HG03066 (cell line): ENCODE data around the gene COX8A.
A peak's percentile ranks its signal among the peaks of the same experiment; 100 is the strongest.
"Not testable (repeated sequence)": the region's sequence is repeated elsewhere in the genome, so short reads cannot be mapped to it uniquely, and the experiment has no call there.

Experiments
- ATAC-seq: cut with Tn5 transposase; IDR thresholded peaks from one replicate; pipeline ENCODE4 v1.9.1; 2021; ENCODE audit warnings: low read depth; ENCODE audit not compliant: unreplicated experiment

Gene COX8A, protein sequence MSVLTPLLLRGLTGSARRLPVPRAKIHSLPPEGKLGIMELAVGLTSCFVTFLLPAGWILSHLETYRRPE

DNA sequence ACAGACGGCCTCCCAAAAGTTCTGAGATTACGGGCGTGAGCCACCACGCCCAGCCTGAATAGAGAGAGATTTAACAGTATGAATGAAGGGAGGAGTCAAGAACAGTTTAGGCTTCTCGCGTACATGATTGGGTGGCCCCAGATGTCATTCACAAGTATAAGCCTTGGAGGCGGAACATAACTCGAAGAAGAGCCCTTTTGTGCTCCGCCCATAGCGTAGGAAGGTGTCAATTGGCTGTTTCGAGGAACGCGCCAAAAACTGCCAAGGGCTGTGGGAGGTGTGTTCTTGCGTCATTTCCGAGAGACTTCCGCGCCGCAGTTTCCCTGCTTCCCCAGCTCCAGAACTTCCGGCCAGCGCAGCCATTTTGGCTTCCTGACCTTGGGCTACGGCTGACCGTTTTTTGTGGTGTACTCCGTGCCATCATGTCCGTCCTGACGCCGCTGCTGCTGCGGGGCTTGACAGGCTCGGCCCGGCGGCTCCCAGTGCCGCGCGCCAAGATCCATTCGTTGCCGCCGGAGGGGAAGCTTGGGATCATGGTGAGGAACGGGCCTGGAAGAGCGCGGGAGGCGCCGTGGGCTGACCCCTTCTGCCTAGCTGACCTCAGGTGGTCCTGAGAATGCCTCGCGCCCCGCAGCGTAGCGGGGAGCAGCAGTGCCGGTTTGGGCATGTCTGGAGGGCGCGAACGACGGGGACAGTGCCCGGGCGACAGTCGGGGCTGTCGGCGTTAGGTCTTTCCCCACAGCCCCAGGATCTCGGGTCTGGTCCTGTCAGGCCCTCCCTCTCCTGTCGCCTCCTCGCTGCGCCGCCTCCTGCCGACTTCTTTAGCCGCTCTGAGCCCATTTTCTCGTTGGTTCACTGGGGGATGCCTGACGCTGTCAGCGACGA, at the start of gene COX8A:
Gene COX8A, plus strand, starts transcription at position 362 of the 885 bp plus-strand sequence. Its CDS starts 61 bp downstream, at position 423.
- peak; percentile 98 for ATAC-seq

DNA sequence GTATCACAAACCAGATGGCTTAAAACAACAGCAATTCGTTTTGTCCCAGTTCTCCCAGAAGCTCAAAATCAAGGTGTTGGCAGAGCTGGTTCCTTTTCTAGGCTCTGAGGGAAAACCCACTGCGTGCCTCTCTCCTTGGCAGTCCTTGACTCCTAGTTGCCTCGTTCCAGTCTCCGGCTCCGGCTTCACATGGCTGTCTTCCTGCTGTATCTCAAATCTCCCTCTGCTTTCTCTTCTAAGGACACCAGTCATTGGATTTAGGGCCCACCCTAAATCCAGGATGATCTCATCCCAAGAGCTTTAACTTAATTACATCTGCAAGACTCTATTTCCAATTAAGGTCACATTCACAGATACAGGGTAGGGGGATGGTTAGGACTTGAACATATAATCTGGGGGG, 44.8 kb upstream of the COX8A start:
- ATAC-seq = no peak

DNA sequence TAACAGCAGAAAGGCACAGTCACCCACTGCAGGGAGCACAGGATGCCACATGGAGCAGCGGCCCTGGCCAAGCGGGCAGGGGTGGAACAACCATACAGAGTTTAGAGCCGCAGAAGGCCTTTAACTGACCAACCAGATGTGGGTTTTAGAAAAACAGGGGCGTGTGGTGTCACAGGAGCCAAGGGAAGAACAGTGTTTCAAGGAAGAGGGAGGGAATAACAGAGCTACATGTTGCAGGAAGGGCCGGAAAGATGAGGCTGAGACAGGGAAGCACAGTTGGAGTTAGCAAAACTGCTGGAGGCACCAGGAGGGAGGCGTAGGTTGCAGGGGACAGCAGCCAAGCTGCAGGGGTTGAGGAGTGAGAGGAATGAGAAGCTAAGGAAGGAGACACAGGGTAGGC, 43.4 kb upstream of the COX8A start:
- ATAC-seq = no peak

DNA sequence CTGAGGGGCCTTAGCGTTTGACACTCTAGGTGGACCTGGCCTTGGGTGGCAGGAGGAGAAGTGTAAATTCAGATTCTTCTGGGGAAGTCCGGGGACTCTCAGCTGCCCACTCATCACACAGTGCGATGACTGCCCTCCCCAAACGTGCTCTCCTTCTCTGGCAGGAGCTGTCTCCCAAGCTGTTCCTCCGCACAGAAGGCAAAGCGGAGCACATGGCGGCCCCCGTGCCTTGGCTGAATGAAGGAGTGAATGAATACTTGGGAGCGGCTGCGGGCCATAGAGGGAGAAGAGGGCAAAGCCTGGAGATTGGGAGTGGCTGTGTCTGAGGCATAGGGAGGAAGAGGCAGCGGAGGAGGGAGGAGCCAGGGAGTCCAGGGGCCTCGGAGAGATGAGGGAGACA, 42.5 kb upstream of the COX8A start:
- no peak for ATAC-seq

DNA sequence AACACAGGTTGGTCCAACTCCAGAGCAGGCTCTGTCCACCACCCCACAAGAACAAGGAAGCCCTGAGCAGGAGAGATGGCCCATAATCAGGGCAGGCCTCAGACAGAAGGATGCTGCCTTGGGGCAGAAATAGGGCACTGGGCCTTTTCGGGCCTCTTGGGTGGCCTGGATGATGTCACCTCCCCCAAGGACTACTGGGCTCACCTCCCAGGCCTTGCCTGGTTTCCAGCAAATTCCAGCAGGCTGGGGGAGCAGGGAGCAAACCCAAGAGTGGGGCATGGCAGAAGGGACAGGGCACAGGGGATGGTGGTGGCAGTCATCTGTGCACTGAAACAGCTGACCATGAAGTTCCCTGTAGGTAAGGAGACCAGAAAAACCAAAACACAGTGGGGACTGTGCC, 41.0 kb upstream of the COX8A start:
- ATAC-seq = no peak

DNA sequence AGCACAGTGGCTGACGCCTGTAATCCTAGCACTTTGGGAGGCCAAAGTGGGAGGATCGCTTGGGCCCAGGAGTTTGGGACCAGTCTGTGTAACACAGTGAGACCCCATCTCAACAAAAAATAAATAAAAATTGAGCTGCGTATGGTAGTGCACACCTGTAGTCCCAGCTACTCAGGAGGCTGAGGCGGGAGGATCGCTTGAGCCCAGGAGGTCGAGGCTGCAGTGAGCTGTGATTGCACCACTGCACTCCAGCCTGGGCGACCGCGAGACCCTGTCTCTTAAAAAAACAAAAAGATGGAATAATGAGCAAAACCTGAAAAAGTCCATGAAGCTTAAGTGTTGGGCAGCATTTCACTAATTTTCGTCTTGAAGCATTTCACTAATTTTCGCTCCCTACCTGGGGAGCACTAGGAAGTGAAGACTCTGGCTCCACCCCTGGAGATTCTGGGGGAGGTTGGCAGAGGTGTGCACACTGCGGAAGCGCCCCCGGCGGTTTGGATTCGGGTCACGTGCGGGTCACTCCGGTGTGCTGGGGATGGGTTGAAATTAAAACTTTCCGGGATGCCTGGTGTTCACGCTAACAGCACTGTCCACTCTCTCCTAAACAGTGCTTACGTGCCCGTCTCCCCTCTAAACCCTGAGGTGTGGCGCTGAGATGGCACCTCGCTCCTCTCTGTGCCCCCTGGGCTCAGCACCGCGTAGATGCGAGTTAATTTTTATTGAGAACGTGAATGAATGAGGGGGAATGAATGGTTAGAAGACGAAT, 36.5 kb upstream of the COX8A start:
- ATAC-seq = peak; percentile 8

DNA sequence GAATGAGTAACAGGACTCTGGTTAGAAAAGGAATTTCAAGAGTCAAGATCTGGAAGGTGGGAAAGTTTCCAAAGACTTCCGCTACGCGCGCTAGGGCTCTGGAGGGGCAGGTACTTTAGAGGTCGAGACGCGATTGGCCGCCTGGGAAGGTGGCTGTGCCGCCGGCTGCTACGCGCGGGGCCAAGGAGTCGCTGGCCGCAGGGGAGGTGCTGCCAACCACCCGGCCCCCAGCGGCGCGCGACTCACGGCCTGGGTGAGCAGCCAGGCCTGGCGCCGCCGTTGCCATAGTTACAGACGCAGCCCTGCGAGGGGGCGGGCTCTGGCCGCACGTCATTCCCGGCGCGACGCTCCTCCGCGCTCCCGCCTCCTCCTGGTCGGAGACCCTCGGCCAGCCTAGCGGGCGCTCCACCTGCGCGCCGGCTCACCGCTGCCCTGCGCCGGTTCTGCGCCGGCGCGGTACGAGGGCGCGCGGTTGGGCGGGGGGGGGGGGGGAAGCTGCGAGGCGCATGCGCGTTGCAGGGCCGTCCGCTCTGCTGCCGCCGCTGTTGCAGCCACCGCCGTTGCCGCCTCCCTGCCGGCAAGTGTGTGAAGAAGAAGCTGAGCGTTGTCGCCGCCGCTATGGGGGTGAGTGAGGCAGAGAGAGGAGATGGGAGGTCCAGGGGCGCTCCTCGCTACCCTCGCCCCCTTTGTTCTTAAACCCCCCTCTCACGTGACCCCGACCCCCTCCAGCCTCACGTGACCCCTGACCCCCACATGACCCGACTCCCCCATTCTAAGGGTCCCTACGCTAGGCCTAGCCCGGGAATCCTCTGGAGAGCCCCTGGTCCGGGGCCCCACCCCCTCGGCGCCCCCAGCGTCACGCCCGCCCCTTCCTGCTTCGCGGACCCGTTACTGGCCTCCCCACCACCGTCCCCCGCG, 35.7 kb upstream of the COX8A start, which contains the start of gene NAA40:
Gene NAA40, plus strand, starts transcription at position 524 of the 918 bp plus-strand sequence. Its CDS starts 95 bp downstream, at position 619.
- ATAC-seq = peak; percentile 84

DNA sequence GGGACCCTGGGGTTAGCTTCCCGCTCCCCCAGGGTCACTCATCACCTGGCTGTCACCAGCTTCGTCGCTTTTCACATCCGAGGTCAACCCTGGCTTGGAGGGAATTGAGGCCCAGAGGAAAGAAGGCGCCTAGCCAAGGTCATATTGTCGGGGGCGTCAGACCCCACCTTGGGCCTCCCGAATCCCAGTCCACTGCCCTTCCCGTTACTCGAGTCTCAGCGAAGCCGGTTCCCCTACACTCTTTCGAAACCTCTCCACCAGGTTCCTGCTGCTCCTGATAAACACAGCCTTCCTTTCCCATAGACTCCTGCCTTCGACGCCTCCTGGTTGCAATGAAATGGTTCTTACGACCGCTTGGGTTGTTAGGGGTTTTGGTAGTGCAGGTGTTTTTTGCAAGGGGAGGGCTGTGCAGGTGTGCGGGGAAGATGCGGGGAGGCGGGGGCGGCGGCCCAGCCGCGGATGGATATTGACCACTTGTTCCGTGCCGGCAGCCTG, 35.0 kb upstream of the COX8A start:
- ATAC-seq = no peak

DNA sequence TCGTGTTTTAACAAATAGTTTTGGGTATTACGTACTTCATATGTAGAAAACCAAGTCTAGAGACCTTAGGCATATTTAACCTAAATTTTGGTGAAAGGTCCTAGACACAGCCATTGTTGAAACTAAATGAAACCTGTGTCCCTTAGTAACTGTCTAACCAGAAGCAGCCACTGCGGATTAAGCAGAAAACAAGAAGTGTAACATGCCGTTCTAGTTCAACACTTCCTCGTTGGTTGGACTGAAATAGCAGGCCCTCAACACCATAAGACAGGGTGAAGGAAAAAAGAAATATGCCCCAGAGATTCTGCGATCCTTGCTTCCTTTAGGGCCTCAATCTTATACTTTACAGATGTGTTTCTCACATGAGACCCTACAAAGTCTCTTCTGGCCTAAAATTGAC, 33.6 kb upstream of the COX8A start:
- no peak for ATAC-seq

DNA sequence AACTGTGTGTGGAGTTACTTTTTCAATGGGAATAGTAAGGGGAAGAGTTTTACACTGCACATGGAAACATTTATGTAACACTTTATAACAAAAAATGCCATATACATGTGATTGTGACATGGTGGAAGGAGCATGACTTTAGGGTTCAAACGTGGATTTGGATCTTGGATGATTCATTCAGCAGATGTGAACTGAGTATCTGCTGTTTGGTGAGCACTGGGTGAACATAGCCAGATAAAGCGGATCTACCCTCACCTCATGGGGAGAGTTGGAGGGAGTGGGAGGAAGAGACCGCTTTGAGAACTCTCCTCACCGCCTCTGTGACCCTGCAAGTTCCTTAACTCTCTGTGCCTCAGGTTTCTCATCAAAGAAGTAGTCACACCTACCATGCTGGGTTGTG, 32.5 kb upstream of the COX8A start:
- ATAC-seq = no peak

DNA sequence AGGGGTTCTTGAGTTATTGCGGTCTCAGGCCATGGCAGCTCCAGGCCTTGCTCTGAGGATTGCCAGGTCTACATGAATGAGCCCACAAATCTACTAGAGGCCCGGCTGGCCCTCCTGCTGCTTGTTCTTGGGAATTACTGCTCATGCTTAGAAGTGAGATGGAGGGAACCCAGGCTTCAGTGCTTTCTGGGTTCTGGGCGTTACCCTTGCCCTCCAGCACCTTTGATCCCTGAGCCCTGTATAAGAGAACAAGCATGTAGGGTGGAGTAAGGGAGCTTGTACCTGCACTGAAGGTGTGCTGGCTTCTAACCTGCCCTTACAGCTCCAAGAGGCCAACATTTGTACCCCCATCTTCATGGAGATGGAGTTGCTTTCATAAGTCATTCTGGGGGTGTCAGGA, 31.6 kb upstream of the COX8A start:
- ATAC-seq = no peak

DNA sequence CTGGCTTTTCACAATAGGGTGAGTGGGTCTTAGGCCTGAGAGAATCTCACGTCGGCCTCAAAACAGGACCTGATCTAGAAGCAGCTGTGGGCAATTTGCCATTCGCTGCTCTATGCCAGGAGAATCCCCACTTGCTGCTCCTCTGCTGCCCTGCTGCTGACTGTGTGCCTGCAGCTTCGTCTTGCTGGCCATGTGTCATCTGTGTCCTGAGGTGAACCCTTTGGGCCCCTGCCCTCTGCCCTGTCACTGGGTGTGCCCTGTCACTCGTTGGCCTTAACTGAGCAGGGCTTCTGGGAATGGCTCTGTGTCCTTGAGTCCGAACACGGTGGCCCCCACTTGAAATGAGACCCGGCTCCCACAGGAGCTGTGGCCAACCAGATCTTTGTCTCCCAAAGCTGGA, 29.4 kb upstream of the COX8A start:
- no peak for ATAC-seq

DNA sequence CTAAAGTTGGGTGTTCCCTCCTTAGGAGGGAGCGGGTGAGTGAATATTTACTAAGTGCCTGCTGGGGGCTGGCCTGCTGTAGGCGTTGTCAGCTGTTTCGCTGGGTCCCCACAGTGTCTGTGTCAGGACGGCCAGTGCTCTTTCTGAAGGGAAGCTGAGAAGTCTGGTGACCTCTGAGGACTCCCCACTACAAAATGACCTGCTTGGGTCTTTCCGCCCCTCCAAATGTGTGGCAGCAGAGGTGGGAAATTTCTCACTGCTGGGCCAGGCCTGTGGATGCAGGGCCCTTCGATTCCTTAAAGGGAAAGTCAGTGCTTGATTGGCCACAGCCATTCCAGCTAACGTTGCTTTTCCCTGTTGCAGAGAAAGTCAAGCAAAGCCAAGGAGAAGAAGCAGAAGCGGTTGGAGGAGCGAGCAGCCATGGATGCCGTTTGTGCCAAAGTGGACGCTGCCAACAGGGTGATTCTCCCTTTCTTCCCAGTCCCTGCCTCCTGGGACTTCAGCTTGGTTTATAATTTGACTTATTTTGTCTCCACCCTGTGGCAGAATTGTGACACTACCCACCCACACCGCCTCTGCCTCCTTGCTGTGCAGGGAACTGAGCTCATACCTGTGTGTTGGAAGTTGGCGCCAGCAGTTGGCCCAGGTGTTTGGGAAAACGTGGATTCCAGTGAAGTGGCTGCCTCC, 28.8 kb upstream of the COX8A start:
- ATAC-seq = no peak

DNA sequence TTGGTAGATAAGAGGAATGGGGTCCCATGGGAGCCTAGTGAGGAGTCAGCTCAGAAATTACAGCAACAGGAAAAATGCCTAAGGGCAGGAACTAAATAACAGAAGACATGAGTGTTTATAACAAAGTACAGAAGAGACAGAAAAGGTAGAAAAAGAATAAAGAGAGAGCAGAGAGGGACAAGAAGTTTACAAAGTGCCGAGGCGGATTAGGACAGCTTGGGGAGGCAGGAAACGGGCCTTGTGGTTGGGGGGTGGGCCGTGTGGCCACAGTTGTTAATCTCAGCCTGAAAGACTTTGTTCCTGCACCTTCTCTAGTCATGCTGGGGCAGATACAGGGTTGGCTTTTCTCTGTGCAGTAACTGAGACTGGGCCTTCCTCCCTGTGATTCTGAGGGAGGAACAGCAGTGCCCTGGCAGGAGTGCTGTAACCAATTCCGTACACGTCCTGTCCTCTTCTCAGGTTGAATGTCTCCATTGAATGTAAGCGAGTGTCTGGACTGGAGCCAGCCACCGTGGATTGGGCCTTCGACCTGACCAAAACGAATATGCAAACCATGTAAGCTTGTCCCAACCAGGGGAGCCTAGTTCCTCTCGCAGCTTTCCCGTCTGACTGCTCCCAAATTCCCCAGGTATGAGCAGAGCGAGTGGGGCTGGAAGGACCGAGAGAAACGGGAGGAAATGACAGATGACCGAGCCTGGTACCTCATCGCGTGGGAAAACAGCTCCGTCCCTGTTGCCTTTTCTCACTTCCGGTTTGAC, 22.5 kb upstream of the COX8A start:
- ATAC-seq = no peak

DNA sequence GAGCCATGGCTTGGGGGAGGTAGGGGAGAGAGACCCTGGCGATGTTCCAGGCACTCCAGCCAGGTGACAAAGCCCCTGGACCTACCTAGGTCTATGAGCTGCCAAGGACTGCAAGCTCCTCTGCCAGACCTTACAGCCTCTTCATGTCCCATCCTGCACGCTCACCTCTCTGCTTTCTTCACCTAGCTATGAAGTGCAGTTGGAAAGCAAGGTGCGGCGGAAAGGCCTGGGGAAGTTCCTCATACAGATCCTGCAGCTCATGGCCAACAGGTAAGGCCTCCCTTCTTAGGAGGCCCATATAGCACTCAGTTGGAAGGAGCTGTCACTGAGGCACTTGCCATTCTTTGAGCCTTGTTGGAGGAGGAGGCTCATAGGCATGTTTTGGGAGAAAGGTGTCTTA, 21.9 kb upstream of the COX8A start:
- no peak for ATAC-seq

DNA sequence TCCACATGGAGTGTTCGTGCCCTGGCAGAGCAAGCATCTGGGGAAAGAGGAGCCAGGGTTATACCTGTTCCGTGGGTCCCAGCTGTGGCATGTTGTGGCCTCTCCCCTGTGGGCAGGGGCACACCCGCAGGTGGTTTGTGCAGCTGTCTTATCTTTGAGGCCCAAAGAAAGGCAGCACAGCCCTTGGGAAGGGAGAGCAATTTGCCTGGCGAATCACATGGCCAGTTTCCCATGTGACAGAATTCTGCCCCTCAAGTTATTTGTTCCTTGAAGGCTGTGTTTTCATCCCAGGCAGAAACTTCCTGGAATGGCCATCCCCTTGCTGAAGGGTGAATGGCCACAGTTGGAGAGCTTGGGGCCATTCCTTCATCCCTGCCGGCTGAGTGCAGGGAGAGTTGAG, 16.4 kb upstream of the COX8A start:
- no peak for ATAC-seq

DNA sequence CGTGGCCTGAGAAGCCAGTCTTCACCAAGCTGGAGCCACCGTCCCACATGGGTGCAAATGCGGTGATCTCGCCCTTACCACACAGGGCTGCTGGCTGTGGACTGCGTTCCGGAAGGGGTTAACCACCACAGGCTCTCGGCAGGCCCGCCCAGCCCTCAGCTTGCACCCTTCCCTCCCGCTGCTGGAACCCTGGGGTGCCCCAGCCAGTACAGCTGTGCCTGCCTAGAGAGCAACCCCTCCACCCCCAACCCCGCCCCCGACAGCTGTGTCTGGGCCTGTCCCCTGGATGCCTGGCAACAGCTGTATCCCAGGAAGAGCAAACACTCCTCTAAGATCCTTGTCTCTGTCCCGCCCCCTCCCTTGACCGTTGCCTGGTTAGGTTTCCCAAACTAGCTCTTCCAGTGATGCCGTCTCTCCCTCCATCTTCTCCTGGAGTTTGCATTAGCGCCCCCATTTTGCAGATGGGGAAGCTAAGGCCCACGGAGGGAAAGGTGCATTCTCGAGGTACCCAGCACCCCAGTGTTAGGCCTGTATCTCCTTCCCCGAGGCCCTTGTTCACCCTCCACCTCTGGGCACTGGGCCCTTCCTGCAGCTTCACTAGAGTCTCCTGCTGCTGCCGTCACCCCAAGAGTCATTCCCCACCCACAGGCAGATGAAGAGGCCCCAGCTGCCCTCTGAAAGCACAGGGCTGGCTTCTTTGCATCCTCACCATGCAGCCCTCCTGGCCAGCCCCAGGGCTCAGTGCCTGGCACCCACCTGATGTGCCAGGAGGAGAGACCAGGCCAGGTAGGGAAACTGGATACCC, 12.6 kb upstream of the COX8A start:
- no peak for ATAC-seq

DNA sequence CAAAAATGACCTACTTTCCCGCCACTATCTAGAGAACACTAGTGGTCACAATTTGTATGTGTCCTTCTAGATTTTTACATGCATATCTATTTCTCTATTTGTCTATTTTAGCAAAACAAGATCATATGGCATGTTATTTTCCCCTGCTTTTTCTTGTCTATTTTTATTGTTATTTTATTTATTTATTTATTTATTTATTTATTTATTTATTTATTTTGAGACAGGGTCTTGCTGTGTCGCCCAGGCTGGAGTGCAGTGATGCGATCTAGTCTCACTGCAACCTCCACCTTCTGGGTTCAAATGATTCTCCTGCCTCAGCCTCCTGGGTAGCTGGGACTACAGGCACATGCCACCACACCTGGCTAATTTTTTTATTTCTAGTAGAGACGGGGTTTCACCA, 10.5 kb upstream of the COX8A start:
- ATAC-seq = not testable (repeated sequence)
